LNCAP (cell line): ENCODE measurements around the gene IPO11.

ENCODE experiments used
- CTCF ChIP-seq: fragments of 450-650 bp; IDR thresholded peaks from 2 replicates; pipeline ENCODE4 v1.5.1; 2017; ENCODE audit warnings: mild to moderate bottlenecking

Gene IPO11

GRCh38 chr5:62608529-62609511 is 196.3 kb downstream of the IPO11 start:
- no peak for TF ChIP-seq CTCF

GRCh38 chr5:62614355-62614754 is 201.8 kb downstream of the IPO11 start:
- no peak for TF ChIP-seq CTCF

GRCh38 chr5:62616615-62617277 is 204.2 kb downstream of the IPO11 start:
- TF ChIP-seq CTCF: no peak

- TF ChIP-seq CTCF: no peak
These were observed 205.4 kb downstream of the IPO11 start for GRCh38 chr5:62617943-62618342.

- TF ChIP-seq CTCF: no peak
These were observed 208.2 kb downstream of the IPO11 start for GRCh38 chr5:62620761-62621160.

GRCh38 chr5:62621280-62621679 is 208.7 kb downstream of the IPO11 start:
- TF ChIP-seq CTCF: no peak

GRCh38 chr5:62623271-62623670 is 210.7 kb downstream of the IPO11 start:
- no peak for TF ChIP-seq CTCF
